HL-60/S4 treated with phorbol 12-myristate 13-acetate at 8.2 ng/mL for 4 days and 3 days (cell line): Measurements from ENCODE around the gene ACSL6.
"Not testable (repeated sequence)": the region's sequence is repeated elsewhere in the genome, so short reads cannot be mapped to it uniquely, and the experiment has no call there.

Source experiments
- in situ Hi-C: fragments of 300-500 bp; cut with MboI; formaldehyde crosslinking; loops from 2 replicates; pipeline ENCODE4 v1.15.0; 2022; ENCODE audit warnings: low sequenced_read_pairs

The ACSL6 gene

GRCh38 chr5:131952301-131952857 lies 59.1 kb downstream of the ACSL6 start:
- in situ Hi-C loops = no loop called here

- in situ Hi-C loops = no loop called here
Observed at GRCh38 chr5:131950706-131951105, 60.8 kb downstream of the ACSL6 start.

DNA sequence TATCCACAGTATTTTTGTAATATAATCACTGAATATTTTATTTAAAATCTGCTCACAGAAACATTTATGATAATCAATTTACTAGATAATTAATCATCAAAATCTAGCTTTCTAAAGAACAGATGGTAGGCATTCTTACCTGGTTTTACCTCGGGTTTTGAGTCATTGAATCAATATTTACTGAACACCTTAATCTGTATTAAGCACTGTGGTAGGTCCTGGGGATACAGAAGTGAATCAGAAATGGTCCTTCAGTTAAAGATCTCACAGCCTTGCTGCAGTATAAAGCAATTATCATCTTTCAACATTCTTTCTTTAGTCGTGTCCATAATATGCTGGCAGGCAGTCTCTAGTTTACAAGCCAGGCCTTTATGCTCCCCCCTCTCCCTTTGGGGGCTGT lies 64.0 kb downstream of the ACSL6 start:
- in situ Hi-C loops = no loop called here

GRCh38 chr5:131945551-131946168 lies 65.8 kb downstream of the ACSL6 start, which contains the start of gene MEIKIN:
Gene MEIKIN, minus strand, starts transcription at chr5:131945663. Its CDS starts 158 bp downstream, at chr5:131945505.
- in situ Hi-C loops = no loop called here

GRCh38 chr5:131944702-131945550 lies 66.5 kb downstream of the ACSL6 start:
- in situ Hi-C loops = no loop called here

- in situ Hi-C loops = no loop called here
Observed at GRCh38 chr5:131943916-131944315, 67.5 kb downstream of the ACSL6 start.

DNA sequence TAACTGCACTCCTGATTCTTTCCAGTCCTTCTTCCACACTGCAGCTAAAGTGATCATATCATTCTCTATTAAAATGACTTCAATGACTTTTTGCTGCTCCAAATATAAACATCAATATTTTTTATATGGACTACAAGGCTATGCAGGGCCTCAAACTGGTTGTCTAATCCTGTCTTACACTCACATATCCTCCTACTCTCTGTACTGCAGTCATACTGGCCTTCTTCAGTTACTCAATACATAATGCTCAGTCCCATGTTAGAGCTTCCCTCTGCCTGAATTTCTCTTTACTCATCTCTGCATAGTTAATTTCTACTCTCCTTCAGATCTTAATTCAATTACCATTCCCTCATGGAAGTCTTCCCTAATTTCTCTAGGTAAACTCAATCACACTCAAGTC lies 69.4 kb downstream of the ACSL6 start:
- in situ Hi-C loops = no loop called here

DNA sequence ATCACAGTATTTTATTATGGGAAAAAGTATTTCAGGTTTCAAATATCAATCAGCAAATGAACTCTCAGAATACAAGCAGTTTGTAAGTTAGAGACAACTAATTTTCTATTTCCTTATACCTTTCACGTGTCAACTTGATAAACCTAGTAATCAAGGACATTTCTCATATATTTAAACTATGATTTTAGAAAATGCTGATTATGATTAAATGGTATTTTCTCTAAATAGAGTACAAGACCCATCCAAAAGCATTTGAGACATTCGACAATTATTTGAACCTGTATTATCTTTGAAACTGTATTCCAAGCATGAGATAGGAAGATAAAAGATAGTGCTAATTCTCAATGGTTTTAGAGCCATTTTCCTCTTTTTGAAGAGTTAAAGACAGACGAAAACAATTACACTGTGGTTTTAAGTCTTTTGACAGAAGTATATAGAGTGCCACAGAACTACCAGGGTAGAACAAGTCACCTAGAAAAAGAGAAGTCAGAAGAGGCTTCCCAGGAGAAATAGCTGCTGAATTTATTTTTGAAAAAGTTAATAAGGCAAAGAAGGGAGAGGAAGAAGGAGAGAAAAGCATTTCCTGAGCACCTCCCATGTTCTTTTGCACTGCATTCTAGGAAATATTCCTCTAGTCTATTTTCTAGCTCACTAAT lies 71.6 kb downstream of the ACSL6 start:
- in situ Hi-C loops = no loop called here

GRCh38 chr5:131932235-131932634 lies 79.2 kb downstream of the ACSL6 start:
- in situ Hi-C loops = no loop called here

GRCh38 chr5:131928957-131929356 lies 82.5 kb downstream of the ACSL6 start:
- in situ Hi-C loops = no loop called here

DNA sequence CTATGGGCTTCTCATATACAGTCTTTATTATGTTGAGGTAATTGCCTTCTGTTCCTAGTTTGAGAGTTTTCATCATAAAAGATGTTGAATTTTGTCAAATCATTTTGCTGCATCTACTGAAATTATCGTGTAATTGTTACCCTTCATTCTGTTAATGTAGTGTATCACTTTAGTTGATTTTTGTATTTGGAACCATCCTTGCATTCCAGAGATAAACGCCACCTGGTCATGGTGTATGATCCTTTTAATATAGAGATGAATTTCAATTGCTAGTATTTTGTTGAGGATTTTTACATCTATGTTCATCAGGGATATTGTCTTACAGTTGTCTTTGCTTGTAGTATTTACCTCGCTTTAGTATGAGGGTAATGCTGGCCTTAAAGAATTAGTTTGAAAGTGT lies 85.3 kb downstream of the ACSL6 start:
- in situ Hi-C loops = no loop called here

- in situ Hi-C loops = no loop called here
Observed at GRCh38 chr5:131916481-131916880, 95.0 kb downstream of the ACSL6 start.

DNA sequence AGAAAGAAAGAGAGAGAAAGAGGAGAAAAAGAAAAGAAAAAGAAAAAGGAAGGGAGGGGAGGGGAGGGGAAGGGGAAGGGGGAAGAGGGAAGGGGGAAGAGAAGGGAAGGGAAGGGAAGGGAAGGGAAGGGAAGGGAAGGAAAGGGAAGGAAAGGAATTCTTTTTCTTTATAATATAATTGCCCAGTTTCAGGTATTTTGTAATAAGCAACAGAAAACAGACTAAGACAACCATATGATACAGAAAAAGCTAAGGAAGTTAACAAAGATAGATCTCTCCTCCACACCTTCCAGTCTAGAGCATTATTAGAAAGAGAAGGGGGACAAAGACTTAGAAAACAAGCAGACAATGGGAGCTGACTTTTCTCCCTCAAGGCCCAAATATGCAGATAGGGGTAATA lies 97.0 kb downstream of the ACSL6 start:
- in situ Hi-C loops = no loop called here

DNA sequence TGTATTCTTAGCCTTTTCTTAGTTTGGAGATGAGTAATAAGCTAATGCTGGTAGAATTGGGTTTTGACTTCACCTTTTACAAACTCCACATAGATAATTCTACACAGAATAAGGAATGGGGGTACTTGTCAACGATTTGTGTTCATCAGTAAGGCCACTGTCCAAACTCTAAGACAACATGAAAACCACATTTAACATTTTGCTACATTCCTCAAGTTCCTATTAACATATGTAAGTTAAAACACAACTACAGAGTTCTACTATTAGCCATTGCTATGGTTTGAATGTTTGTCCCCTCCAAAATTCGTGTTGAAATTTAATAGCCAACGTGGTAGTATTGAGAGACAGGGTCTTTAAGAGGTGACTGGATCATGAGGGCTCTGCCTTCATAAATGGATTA lies 97.9 kb downstream of the ACSL6 start:
- in situ Hi-C loops = no loop called here

- in situ Hi-C loops = no loop called here
Observed at GRCh38 chr5:131906668-131907067, 104.8 kb downstream of the ACSL6 start.

GRCh38 chr5:131902266-131902665 lies 109.2 kb downstream of the ACSL6 start:
- in situ Hi-C loops = not testable (repeated sequence)
